NT2/D1 (cell line): ENCODE measurements around the gene METRN.

ENCODE experiments used
- SUZ12 ChIP-seq: IDR thresholded peaks from 2 replicates; pipeline ENCODE4 v1.6.1; 2011; ENCODE audit not compliant: insufficient read length, insufficient read depth; ENCODE audit errors: extremely low read depth
- YY1 ChIP-seq: IDR thresholded peaks from 2 replicates; pipeline ENCODE4 v1.6.1; 2011; ENCODE audit not compliant: insufficient read length, insufficient read depth
- ZNF274 ChIP-seq: IDR thresholded peaks from 2 replicates; pipeline ENCODE4 v1.6.1; 2011; ENCODE audit warnings: mild to moderate bottlenecking, low read depth, low read length

- TF ChIP-seq ZNF274 = no peak
- no peak for TF ChIP-seq YY1
- TF ChIP-seq SUZ12 = no peak
Measured at GRCh38 chr16:676913-677312, 38.0 kb upstream of the METRN start.
